HepG2 (cell line): ENCODE results near the gene NRG3.

Experiments
- CHD4 ChIP-seq: fragments of 200-600 bp; sonication (generic); IDR thresholded peaks from 2 replicates; pipeline ENCODE4 v1.7.0; 2017; ENCODE audit warnings: mild to moderate bottlenecking, low read length, borderline replicate concordance
- POLR2A ChIP-seq, 2 experiments: IDR thresholded peaks; 2 replicates each; pipeline ENCODE4 v1.6.1; 2011; ENCODE audit warnings: low read depth in 2 of 2, low read length in 2 of 2, mild to moderate bottlenecking in 1 of 2, moderate library complexity in 1 of 2; ENCODE audit not compliant: insufficient read depth in 1 of 2
- POLR2AphosphoS5 ChIP-seq: IDR thresholded peaks from 2 replicates; pipeline ENCODE4 v1.6.1; 2012; ENCODE audit warnings: low read depth, low read length
- ZFP36L1 ChIP-seq: sonication (generic); formaldehyde crosslinking; IDR thresholded peaks from 2 replicates; pipeline ENCODE4 v1.8.0; 2022; ENCODE audit warnings: mild to moderate bottlenecking, missing genetic modification reagents, moderate library complexity
- TF ChIP-seq, protein P1 (sequence below): sonication (generic); formaldehyde crosslinking; IDR thresholded peaks from 2 replicates; pipeline ENCODE4 v1.5.0; 2020; ENCODE audit warnings: mild to moderate bottlenecking, missing genetic modification reagents, moderate library complexity

DNA sequence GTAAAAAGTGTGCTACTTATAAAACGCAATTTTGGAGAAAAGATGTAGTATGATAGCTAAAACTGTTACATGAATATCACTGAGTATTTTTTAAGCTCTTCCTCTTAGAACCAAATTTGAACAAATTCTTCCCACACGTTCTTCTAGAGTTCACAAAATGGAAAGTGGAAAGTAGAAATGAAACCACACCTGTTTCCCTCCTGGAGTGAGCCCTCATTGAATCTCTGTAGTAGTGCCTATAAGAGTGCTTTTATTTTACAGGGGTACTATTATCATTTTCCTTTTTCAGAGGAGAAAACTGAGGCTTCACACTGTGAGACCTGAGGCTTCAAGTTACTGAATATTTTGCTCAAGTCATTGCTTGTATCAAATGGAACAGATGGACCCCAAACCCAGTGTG is 393.0 kb downstream of the NRG3 start:
- no peak for TF ChIP-seq POLR2A (IDR thresholded peaks at IDR 0.05; ENCODE audit: insufficient read depth in 1 of 2, low read depth in 2 of 2, low read length in 2 of 2)
- TF ChIP-seq POLR2AphosphoS5, result no peak
- TF ChIP-seq ZFP36L1, result no peak
- TF ChIP-seq CHD4, result no peak
- TF ChIP-seq, protein P1, sequence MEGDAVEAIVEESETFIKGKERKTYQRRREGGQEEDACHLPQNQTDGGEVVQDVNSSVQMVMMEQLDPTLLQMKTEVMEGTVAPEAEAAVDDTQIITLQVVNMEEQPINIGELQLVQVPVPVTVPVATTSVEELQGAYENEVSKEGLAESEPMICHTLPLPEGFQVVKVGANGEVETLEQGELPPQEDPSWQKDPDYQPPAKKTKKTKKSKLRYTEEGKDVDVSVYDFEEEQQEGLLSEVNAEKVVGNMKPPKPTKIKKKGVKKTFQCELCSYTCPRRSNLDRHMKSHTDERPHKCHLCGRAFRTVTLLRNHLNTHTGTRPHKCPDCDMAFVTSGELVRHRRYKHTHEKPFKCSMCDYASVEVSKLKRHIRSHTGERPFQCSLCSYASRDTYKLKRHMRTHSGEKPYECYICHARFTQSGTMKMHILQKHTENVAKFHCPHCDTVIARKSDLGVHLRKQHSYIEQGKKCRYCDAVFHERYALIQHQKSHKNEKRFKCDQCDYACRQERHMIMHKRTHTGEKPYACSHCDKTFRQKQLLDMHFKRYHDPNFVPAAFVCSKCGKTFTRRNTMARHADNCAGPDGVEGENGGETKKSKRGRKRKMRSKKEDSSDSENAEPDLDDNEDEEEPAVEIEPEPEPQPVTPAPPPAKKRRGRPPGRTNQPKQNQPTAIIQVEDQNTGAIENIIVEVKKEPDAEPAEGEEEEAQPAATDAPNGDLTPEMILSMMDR (CRISPR knock-in tag), result no peak
